Measurements from ENCODE around the gene CCDC121.

CCDC121 gene

DNA sequence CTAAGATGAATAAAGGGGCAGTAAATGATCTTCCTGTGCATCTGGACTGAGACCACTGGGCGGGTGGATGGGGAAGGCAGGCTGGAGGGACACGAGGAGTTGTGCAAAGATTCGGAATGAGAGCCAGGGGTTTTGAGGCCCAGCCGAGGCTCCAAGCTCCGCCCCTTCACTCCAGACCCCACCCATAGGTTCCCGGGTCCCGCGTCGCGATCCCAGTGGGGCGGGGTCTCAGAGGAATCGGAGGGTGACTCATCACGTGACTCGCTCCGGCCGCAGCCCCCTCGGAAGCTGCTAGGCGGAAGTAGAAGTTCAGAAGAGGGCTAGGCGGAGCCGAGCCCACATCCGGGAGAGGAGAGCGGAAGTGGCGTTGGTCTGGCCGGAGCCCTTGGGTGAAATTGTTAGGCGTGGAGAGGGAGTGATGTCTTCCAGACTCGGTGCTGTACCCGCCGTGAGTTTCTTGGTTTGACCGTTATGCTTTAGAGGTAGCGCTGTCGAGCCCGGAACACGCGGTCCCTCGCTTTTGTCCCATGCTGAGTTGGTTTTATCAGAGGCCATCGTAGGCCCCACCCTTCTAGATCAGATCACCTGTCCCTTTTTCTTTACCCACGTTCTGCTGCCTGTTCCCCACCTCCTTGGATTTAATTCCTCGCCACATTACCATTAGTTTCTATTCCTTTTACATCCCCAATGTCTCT, 46.0 kb downstream of the CCDC121 start, which contains the start of gene ZNF512:
ZNF512 (plus strand) TSS at position 348 of the 695 bp plus-strand sequence; CDS start at position 419, 71 bp downstream.
- Histone ChIP-seq H3K36me3 (ENCODE audit: insufficient read depth, low read length) (no peaks in the 10 kb centered on the region; the same call in 1 of the 2 replicates), H3K4me2 (ENCODE audit: low read length) (peak within 1 kb of the TSS; percentile 86), H2AFZ (ENCODE audit: low read length) (peak within 1 kb of the TSS; percentile 95), H3K9me2 (ENCODE audit: low read depth, low read length) (no peaks in the 10 kb centered on the region), H3K9me3 (ENCODE audit: low read length) (peaks cover 5% of the 10 kb centered on the region; the same call in 1 of the 2 replicates), H3K27ac (ENCODE audit: low read depth, low read length, poor library complexity, severe bottlenecking) (peak within 1 kb of the TSS; percentile 19), H3K4me3 (ENCODE audit: low read depth, low read length, poor library complexity, severe bottlenecking) (peak within 1 kb of the TSS; percentile 79), H3K27me3 (ENCODE audit: insufficient read depth, low read length) (no peaks in the 10 kb centered on the region), H3K9ac (ENCODE audit: low read length) (peak within 1 kb of the TSS; percentile 76), H3K4me1 (ENCODE audit: insufficient read depth, low read length, severe bottlenecking) (peaks cover 26% of the 10 kb centered on the region), H3F3A (ENCODE audit: insufficient read depth, low read length) (no peaks in the 10 kb centered on the region), H4K20me1 (ENCODE audit: insufficient read depth, low read length) (no peaks in the 10 kb centered on the region), H3K79me2 (ENCODE audit: insufficient read depth, low read length) (peaks cover 47% of the 10 kb centered on the region)
- TF ChIP-seq EZH2 (IDR thresholded peaks at IDR 0.05; ENCODE audit: borderline replicate concordance, low read length) = no peak
- TF ChIP-seq, protein P1, sequence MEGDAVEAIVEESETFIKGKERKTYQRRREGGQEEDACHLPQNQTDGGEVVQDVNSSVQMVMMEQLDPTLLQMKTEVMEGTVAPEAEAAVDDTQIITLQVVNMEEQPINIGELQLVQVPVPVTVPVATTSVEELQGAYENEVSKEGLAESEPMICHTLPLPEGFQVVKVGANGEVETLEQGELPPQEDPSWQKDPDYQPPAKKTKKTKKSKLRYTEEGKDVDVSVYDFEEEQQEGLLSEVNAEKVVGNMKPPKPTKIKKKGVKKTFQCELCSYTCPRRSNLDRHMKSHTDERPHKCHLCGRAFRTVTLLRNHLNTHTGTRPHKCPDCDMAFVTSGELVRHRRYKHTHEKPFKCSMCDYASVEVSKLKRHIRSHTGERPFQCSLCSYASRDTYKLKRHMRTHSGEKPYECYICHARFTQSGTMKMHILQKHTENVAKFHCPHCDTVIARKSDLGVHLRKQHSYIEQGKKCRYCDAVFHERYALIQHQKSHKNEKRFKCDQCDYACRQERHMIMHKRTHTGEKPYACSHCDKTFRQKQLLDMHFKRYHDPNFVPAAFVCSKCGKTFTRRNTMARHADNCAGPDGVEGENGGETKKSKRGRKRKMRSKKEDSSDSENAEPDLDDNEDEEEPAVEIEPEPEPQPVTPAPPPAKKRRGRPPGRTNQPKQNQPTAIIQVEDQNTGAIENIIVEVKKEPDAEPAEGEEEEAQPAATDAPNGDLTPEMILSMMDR (IDR thresholded peaks at IDR 0.05; ENCODE audit: low read length) = no peak

GRCh38 chr2:27582129-27582694, 46.6 kb downstream of the CCDC121 start:
- Histone ChIP-seq H3K9ac (ENCODE audit: low read length) (peak overlapping the region; percentile 40; the same call in 1 of the 2 replicates), H3K4me2 (ENCODE audit: low read length) (peak overlapping the region; percentile 86), H3K79me2 (ENCODE audit: insufficient read depth, low read length) (peaks cover 40% of the 10 kb centered on the region), H3K4me3 (ENCODE audit: low read depth, low read length, poor library complexity, severe bottlenecking) (peak overlapping the region; percentile 79), H3F3A (ENCODE audit: insufficient read depth, low read length) (no peaks in the 10 kb centered on the region), H3K9me2 (ENCODE audit: low read depth, low read length) (no peaks in the 10 kb centered on the region), H3K9me3 (ENCODE audit: low read length) (peaks cover 10% of the 10 kb centered on the region), H3K27ac (ENCODE audit: low read depth, low read length, poor library complexity, severe bottlenecking) (no peak overlapping the region), H3K27me3 (ENCODE audit: insufficient read depth, low read length) (no peaks in the 10 kb centered on the region; the same call in 1 of the 2 replicates), H3K4me1 (ENCODE audit: insufficient read depth, low read length, severe bottlenecking) (peaks cover 26% of the 10 kb centered on the region), H4K20me1 (ENCODE audit: insufficient read depth, low read length) (no peaks in the 10 kb centered on the region), H3K36me3 (ENCODE audit: insufficient read depth, low read length) (no peaks in the 10 kb centered on the region; the same call in 1 of the 2 replicates), H2AFZ (ENCODE audit: low read length) (peak overlapping the region; percentile 95)
- no peak for TF ChIP-seq EZH2 (IDR thresholded peaks at IDR 0.05; ENCODE audit: borderline replicate concordance, low read length)

DNA sequence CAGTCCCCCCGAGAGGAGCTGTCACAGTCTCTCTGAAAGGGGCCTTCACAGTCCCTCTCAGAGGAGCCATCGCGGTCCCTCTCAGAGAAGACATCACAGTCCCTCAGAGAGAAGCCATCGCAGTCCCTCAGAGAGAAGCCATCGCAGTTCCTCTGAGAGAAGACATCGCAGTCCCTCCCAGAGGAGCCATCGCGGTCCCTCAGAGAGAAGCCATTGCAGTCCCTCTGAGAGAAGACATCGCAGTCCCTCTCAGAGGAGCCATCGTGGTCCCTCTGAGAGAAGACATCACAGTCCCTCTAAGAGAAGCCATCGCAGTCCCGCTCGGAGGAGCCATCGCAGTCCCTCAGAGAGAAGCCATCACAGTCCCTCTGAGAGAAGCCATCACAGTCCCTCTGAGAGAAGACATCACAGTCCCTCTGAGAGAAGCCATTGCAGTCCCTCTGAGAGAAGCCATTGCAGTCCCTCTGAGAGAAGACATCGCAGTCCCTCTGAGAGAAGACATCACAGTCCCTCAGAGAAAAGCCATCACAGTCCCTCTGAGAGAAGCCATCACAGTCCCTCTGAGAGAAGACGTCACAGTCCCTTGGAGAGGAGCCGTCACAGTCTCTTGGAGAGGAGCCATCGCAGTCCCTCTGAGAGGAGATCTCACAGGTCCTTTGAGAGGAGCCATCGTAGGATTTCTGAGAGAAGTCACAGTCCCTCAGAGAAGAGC, 47.2 kb downstream of the CCDC121 start:
- Histone ChIP-seq H3K9ac (ENCODE audit: low read length) (no peak overlapping the region), H3K4me1 (ENCODE audit: insufficient read depth, low read length, severe bottlenecking) (peaks cover 26% of the 10 kb centered on the region), H3K4me2 (ENCODE audit: low read length) (no peak overlapping the region), H4K20me1 (ENCODE audit: insufficient read depth, low read length) (no peaks in the 10 kb centered on the region), H3K4me3 (ENCODE audit: low read depth, low read length, poor library complexity, severe bottlenecking) (no peak overlapping the region), H3K9me3 (ENCODE audit: low read length) (peaks cover 16% of the 10 kb centered on the region), H2AFZ (ENCODE audit: low read length) (peak overlapping the region; percentile 95; the same call in 1 of the 2 replicates), H3F3A (ENCODE audit: insufficient read depth, low read length) (no peaks in the 10 kb centered on the region), H3K27ac (ENCODE audit: low read depth, low read length, poor library complexity, severe bottlenecking) (no peak overlapping the region), H3K79me2 (ENCODE audit: insufficient read depth, low read length) (peaks cover 34% of the 10 kb centered on the region), H3K9me2 (ENCODE audit: low read depth, low read length) (no peaks in the 10 kb centered on the region), H3K36me3 (ENCODE audit: insufficient read depth, low read length) (no peaks in the 10 kb centered on the region; the same call in 1 of the 2 replicates), H3K27me3 (ENCODE audit: insufficient read depth, low read length) (no peaks in the 10 kb centered on the region; the same call in 1 of the 2 replicates)
- TF ChIP-seq, protein P1 (IDR thresholded peaks at IDR 0.05; ENCODE audit: low read length) = no peak
- TF ChIP-seq EZH2 (IDR thresholded peaks at IDR 0.05; ENCODE audit: borderline replicate concordance, low read length) = no peak

Measured in OCI-LY1 (cell line).